Measurements from ENCODE around the gene KPNA6.

Gene KPNA6

GRCh38 chr1:32221581-32221979 lies 113.7 kb downstream of the KPNA6 start:
- no peak for DNase-seq

DNA sequence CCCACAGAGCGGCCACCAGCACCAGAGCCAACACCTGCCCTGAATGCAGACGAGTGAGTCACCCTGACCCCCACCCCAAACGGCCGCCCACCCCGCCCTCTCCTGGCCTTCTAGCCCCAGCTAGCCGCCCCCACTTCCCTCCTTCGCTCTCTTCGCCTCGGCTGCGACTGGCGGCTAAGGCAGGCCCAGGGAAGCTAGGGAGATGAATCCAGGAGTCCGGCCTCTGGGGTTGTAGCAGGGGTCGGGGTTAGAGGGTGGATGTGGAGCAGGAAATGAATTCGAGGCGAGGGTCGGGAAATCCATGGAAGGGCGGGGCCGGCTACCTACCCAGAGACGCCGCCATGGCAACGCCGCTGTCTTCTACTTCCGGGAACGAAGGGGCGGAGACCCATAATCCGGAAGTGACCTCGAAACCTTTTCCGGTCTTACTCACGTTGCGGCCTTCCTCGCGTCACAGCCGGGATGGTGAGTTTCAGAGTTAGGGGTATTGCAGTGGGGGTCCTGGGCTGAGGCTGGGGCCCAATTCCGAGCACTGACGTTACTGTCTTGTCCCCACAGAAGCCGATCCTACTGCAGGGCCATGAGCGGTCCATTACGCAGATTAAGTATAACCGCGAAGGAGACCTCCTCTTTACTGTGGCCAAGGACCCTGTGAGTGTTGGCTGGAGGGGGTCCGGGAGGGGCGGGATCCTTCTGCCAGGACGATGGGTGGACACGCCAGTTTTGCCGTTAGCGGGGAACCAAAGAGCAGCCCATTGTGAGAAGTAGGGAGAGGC lies 114.3 kb downstream of the KPNA6 start, which contains the start of the genes EIF3I and TMEM234:
Gene EIF3I, plus strand, starts transcription at position 428 of the 776 bp plus-strand sequence. Its CDS starts 35 bp downstream, at position 463.
Gene TMEM234, minus strand, starts transcription at position 374 of the 776 bp plus-strand sequence. Its CDS starts 31 bp downstream, at position 343.
- peak; percentile 78 for DNase-seq

DNA sequence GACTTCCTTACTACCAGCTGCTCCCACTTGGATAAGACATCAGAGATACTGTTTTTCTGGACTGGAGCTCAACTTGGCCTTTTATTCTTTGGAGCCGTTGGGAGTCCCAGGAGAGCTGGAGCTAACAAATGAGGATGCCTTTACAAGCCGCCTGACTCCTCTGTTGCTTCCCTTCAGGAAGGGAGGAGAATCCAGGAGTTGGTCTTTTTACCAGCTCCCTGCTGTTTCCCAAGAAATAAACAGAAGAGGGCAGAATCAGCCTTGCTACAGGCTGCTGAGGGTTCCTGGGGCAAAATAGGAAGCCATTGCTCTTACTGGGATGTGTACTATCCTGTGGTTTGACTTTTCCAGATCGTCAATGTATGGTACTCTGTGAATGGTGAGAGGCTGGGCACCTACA lies 115.8 kb downstream of the KPNA6 start:
- DNase-seq = no peak

- DNase-seq = no peak
These were observed 116.4 kb downstream of the KPNA6 start for GRCh38 chr1:32224285-32224684.

All from kidney glomerular epithelial cell (primary cell).